ENCODE measurements around the gene ALAS1.

GRCh38 chr3:52259035-52259434, 61.1 kb downstream of the ALAS1 start:
- no peak for TF ChIP-seq CTCF (optimal IDR thresholded peaks at IDR 0.05 in 1 of 3, IDR thresholded peaks at IDR 0.05 in 1 of 3, conservative IDR thresholded peaks at IDR 0.05 in 1 of 3; ENCODE audit: extremely low read depth in 1 of 3, insufficient read depth in 2 of 3, low read length in 3 of 3)
- TF ChIP-seq EZH2 (IDR thresholded peaks at IDR 0.05; ENCODE audit: low read length) = no peak
